B cell (primary cell): ENCODE results near the gene GPC3.

Source experiments
- EZH2 ChIP-seq: IDR thresholded peaks from 2 replicates; pipeline ENCODE4 v1.6.1; 2012; ENCODE audit warnings: borderline replicate concordance, low read depth, mild to moderate bottlenecking, moderate library complexity, low read length; ENCODE audit not compliant: insufficient read depth, poor library complexity, severe bottlenecking
- TF ChIP-seq, protein P1 (sequence below): fragments of 200-600 bp; IDR thresholded peaks from one replicate; pipeline ENCODE4 v1.8.0; 2022; ENCODE audit warnings: antibody characterized with exemption, mild to moderate bottlenecking

DNA sequence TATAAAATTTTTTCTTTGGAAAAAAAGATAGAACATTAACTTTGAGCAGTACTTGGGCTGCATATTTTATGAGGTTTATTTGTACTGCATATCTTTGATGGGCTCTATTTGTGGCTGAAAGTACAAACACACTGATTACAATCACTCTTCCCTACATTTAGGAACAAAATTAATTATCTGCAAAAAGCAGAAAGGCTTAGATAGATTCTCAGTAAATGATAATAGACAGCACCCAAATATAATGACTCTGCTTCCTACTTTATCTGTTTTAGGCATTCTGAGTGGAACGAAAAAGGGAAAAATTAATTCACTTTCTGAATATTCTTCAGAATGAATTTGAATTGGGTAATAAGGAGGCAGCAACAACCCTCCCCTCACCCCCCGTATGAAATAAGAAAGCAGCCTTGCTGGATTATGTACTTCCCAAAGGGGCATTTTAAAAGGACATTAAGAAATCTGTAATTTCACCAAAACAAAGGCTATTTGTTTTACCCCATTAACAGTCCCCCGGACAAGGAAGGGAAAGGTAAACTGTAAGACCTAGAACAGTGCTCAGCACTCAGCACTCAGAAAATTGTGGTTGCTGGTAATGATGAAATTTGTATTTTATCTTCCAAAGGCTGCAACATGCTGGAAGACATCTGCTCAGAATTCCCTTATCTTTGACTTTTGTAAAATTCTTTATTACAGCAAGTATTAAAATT, 242.6 kb downstream of the GPC3 start:
- TF ChIP-seq, protein P1, sequence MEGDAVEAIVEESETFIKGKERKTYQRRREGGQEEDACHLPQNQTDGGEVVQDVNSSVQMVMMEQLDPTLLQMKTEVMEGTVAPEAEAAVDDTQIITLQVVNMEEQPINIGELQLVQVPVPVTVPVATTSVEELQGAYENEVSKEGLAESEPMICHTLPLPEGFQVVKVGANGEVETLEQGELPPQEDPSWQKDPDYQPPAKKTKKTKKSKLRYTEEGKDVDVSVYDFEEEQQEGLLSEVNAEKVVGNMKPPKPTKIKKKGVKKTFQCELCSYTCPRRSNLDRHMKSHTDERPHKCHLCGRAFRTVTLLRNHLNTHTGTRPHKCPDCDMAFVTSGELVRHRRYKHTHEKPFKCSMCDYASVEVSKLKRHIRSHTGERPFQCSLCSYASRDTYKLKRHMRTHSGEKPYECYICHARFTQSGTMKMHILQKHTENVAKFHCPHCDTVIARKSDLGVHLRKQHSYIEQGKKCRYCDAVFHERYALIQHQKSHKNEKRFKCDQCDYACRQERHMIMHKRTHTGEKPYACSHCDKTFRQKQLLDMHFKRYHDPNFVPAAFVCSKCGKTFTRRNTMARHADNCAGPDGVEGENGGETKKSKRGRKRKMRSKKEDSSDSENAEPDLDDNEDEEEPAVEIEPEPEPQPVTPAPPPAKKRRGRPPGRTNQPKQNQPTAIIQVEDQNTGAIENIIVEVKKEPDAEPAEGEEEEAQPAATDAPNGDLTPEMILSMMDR: no peak
- TF ChIP-seq EZH2: no peak
